H1 (cell line): Measurements from ENCODE around the gene MBNL2. TPM values are rescaled to one million over a fixed set of nuclear protein-coding genes. Genes with fewer than 3 reads are reported as not detected.

ENCODE experiments used
- CTCF ChIA-PET: fragments of 300-600 bp; sonication (Branson Sonifier 250); formaldehyde crosslinking; loops from one replicate; lab custom pipeline; 2021; ENCODE audit not compliant: partially characterized antibody; lab: Charles Lee
- POLR2A ChIA-PET: fragments of 300-600 bp; sonication (Branson Sonifier 250); formaldehyde crosslinking; loops from one replicate; lab custom pipeline; 2021; ENCODE audit warnings: inconsistent platforms; ENCODE audit not compliant: partially characterized antibody; lab: Charles Lee
- DNase-seq, 2 experiments: peaks; one replicate each; pipeline versions ENCODE4 v3.0.0 to v3.0.0-alpha.2; 2010 to 2022; ENCODE audit warnings: low spot score in 2 of 2, low read depth in 1 of 2, mixed read lengths in 1 of 2
- FAIRE-seq: peaks from 2 replicates; lab custom pipeline; 2011; peaks lifted over from hg19 to GRCh38; lab: Jason Lieb, UNC
- H2AFZ ChIP-seq: 2 replicates; pipeline ENCODE4 v1.8.1; 2012; ENCODE audit warnings: low read length, inconsistent platforms
- H2AK5ac ChIP-seq: 2 replicates; pipeline ENCODE4 v1.6.1; 2013; ENCODE audit warnings: low read depth, low read length
- H2BK120ac ChIP-seq: replicated peaks from 2 replicates; pipeline ENCODE3; 2013; ENCODE audit warnings: low read depth, low read length, inconsistent platforms
- H2BK12ac ChIP-seq: 2 replicates; pipeline ENCODE4 v1.6.1; 2013; ENCODE audit warnings: low read depth, low read length
- H2BK15ac ChIP-seq: 2 replicates; pipeline ENCODE4 v1.6.1; 2013; ENCODE audit warnings: low read length
- H2BK20ac ChIP-seq: 2 replicates; pipeline ENCODE4 v1.6.1; 2013; ENCODE audit warnings: low read length
- H2BK5ac ChIP-seq: 2 replicates; pipeline ENCODE4 v1.6.1; 2013; ENCODE audit warnings: low read depth, low read length
- H3K14ac ChIP-seq: 2 replicates; pipeline ENCODE4 v1.6.1; 2013; ENCODE audit warnings: inconsistent platforms; ENCODE audit not compliant: insufficient read length
- H3K18ac ChIP-seq: 2 replicates; pipeline ENCODE4 v1.6.1; 2013; ENCODE audit warnings: low read length; ENCODE audit errors: extremely low read depth
- H3K23ac ChIP-seq: 2 replicates; pipeline ENCODE4 v1.6.1; 2013; ENCODE audit warnings: inconsistent platforms; ENCODE audit not compliant: insufficient read length
- H3K23me2 ChIP-seq: 2 replicates; pipeline ENCODE4 v1.6.1; 2013; ENCODE audit warnings: low read depth, low read length
- H3K27ac ChIP-seq: 2 replicates; pipeline ENCODE4 v1.6.1; 2011; ENCODE audit warnings: low read depth, low read length, inconsistent platforms
- H3K27me3 ChIP-seq, 4 experiments: replicated peaks in 1 of 4; 1 replicate in 1 of 4; 2 replicates in 3 of 4; pipeline versions ENCODE4 v1.6.1 to v1.8.1; 2011 to 2013; ENCODE audit warnings: low read length in 3 of 4, mild to moderate bottlenecking in 3 of 4, inconsistent platforms in 2 of 4, mixed read lengths in 2 of 4, moderate library complexity in 1 of 4; ENCODE audit not compliant: control insufficient read depth in 3 of 4, insufficient read depth in 3 of 4; ENCODE audit errors: extremely low read depth in 1 of 4
- H3K36me3 ChIP-seq, 4 experiments: 2 replicates each; pipeline versions ENCODE4 v1.6.1 to v1.8.1; 2011 to 2013; ENCODE audit warnings: mild to moderate bottlenecking in 4 of 4, low read length in 3 of 4, moderate library complexity in 2 of 4, control low read depth in 1 of 4, inconsistent platforms in 1 of 4; ENCODE audit not compliant: insufficient read depth in 4 of 4, control insufficient read depth in 2 of 4
- H3K4ac ChIP-seq: replicated peaks from 2 replicates; pipeline ENCODE3; 2013; ENCODE audit warnings: low read length, low read depth, mixed read lengths, inconsistent platforms; ENCODE audit not compliant: insufficient read length
- H3K4me1 ChIP-seq, 4 experiments: replicated peaks in 1 of 4; 1 replicate in 1 of 4; 2 replicates in 3 of 4; pipeline versions ENCODE4 v1.6.1 to v1.8.1; 2011 to 2013; ENCODE audit warnings: low read length in 3 of 4, inconsistent platforms in 2 of 4, mixed read lengths in 1 of 4; ENCODE audit not compliant: insufficient read depth in 4 of 4, control insufficient read depth in 3 of 4
- H3K4me2 ChIP-seq, 2 experiments: 2 replicates each; pipeline versions ENCODE4 v1.6.1 to v1.8.1; 2011 to 2013; ENCODE audit warnings: low read depth in 2 of 2, low read length in 2 of 2, control low read depth in 1 of 2, inconsistent platforms in 1 of 2, mild to moderate bottlenecking in 1 of 2; ENCODE audit not compliant: insufficient read depth in 1 of 2
- H3K4me3 ChIP-seq, 4 experiments: fragments of 200-600, 300-600 bp in 1 of 4; sonication (generic), shearing (Covaris generic), sonication (Bioruptor Twin) in 1 of 4; 2 replicates each; pipeline versions ENCODE4 v1.5.1 to v1.8.1; 2011 to 2016; ENCODE audit warnings: low read length in 4 of 4, low read depth in 3 of 4, control low read depth in 2 of 4, inconsistent platforms in 2 of 4, mild to moderate bottlenecking in 2 of 4, mixed read lengths in 1 of 4, moderate library complexity in 1 of 4; ENCODE audit not compliant: insufficient read depth in 2 of 4; ENCODE audit errors: extremely low read depth in 1 of 4
- H3K56ac ChIP-seq: replicated peaks from 2 replicates; pipeline ENCODE3; 2013; ENCODE audit warnings: low read depth, mild to moderate bottlenecking, mixed read lengths, low read length, inconsistent platforms; ENCODE audit not compliant: insufficient read length
- H3K79me1 ChIP-seq: 2 replicates; pipeline ENCODE4 v1.6.1; 2013; ENCODE audit warnings: low read depth, low read length, control low read depth
- H3K79me2 ChIP-seq, 2 experiments: 2 replicates each; pipeline versions ENCODE4 v1.6.1 to v1.8.1; 2012 to 2013; ENCODE audit warnings: low read length in 2 of 2, mild to moderate bottlenecking in 2 of 2, inconsistent platforms in 1 of 2; ENCODE audit not compliant: insufficient read depth in 2 of 2, control insufficient read depth in 1 of 2
- H3K9ac ChIP-seq, 4 experiments: replicated peaks in 1 of 4; 1 replicate in 1 of 4; 2 replicates in 3 of 4; pipeline versions ENCODE4 v1.6.1 to v1.8.1; 2011 to 2013; ENCODE audit warnings: low read depth in 3 of 4, low read length in 3 of 4, control low read depth in 2 of 4, mild to moderate bottlenecking in 2 of 4, moderate library complexity in 2 of 4, inconsistent platforms in 1 of 4; ENCODE audit errors: extremely low read depth in 1 of 4
- H3K9me3 ChIP-seq, 2 experiments: 2 replicates each; pipeline versions ENCODE4 v1.6.1 to v1.8.1; 2012 to 2013; ENCODE audit warnings: mild to moderate bottlenecking in 2 of 2, moderate library complexity in 2 of 2, control low read depth in 1 of 2, inconsistent platforms in 1 of 2, low read depth in 1 of 2, low read length in 1 of 2, mixed read lengths in 1 of 2; ENCODE audit not compliant: insufficient read depth in 2 of 2
- H4K20me1 ChIP-seq, 2 experiments: replicated peaks in 1 of 2; 2 replicates each; pipeline versions ENCODE3 to v1.8.1; 2011 to 2013; ENCODE audit warnings: inconsistent platforms in 2 of 2, low read length in 2 of 2, mild to moderate bottlenecking in 1 of 2; ENCODE audit not compliant: insufficient read depth in 2 of 2, control insufficient read depth in 1 of 2
- H4K5ac ChIP-seq: 2 replicates; pipeline ENCODE4 v1.6.1; 2013; ENCODE audit warnings: low read length, low read depth, mixed read lengths, inconsistent platforms; ENCODE audit not compliant: insufficient read length
- H4K8ac ChIP-seq: 2 replicates; pipeline ENCODE4 v1.8.0; 2013; ENCODE audit warnings: mild to moderate bottlenecking, moderate library complexity, low read length, inconsistent platforms; ENCODE audit not compliant: insufficient read depth; ENCODE audit errors: extremely low read depth
- H4K91ac ChIP-seq: replicated peaks from 2 replicates; pipeline ENCODE3; 2013; ENCODE audit warnings: low read length, mixed read lengths, inconsistent platforms; ENCODE audit not compliant: insufficient read length
- BACH1 ChIP-seq: IDR thresholded peaks from 2 replicates; pipeline ENCODE4 v1.6.1; 2012; ENCODE audit warnings: low read length, improper control_type of control experiment
- BCL11A ChIP-seq, 2 experiments: IDR thresholded peaks; one replicate each; pipeline ENCODE4 v1.6.1; 2011; ENCODE audit warnings: low read depth in 2 of 2, low read length in 2 of 2, mild to moderate bottlenecking in 2 of 2
- HDAC6 ChIP-seq: IDR thresholded peaks from one replicate; pipeline ENCODE4 v1.7.1; 2012; ENCODE audit warnings: low read depth, mild to moderate bottlenecking, inconsistent platforms, low read length, moderate library complexity
- POLR2A ChIP-seq, 2 experiments: IDR thresholded peaks; 1 replicate in 1 of 2; 2 replicates in 1 of 2; pipeline ENCODE4 v1.6.1; 2011; ENCODE audit warnings: low read depth in 2 of 2, low read length in 2 of 2, mild to moderate bottlenecking in 2 of 2; ENCODE audit errors: control extremely low read depth in 1 of 2
- POLR2AphosphoS5 ChIP-seq: IDR thresholded peaks from 2 replicates; pipeline ENCODE4 v1.6.1; 2011; ENCODE audit warnings: low read depth, low read length
- RBBP5 ChIP-seq: IDR thresholded peaks from 2 replicates; pipeline ENCODE4 v1.7.1; 2012; ENCODE audit warnings: low read depth, mild to moderate bottlenecking, inconsistent platforms, low read length, moderate library complexity, borderline replicate concordance
- SP4 ChIP-seq: IDR thresholded peaks from 2 replicates; pipeline ENCODE4 v1.6.1; 2012; ENCODE audit warnings: low read length, inconsistent platforms
- TAF7 ChIP-seq: optimal IDR thresholded peaks from 2 replicates; pipeline ENCODE3; 2011; ENCODE audit warnings: low read depth, mild to moderate bottlenecking, inconsistent platforms, low read length, moderate library complexity, borderline replicate concordance
- TCF12 ChIP-seq: IDR thresholded peaks from 2 replicates; pipeline ENCODE4 v1.6.1; 2011; ENCODE audit warnings: low read depth, mild to moderate bottlenecking, low read length
- WGBS, 2 experiments: shearing (Covaris generic) in 1 of 2; methylation state at CpG; one replicate each; pipeline versions ENCODE4 v1.1.6 to v1.1.7; 2013 to 2015; ENCODE audit warnings: low lambda C conversion rate in 2 of 2, mixed read lengths in 2 of 2, inconsistent platforms in 1 of 2, low coverage in 1 of 2, missing lambda C conversion rate in 1 of 2; ENCODE audit not compliant: insufficient replicate concordance in 2 of 2, insufficient coverage in 1 of 2, insufficient read length in 1 of 2; ENCODE audit errors: extremely low coverage in 1 of 2, missing lambda C conversion rate in 1 of 2; 5-methylcytosine and 5-hydroxymethylcytosine counted together
- polyA plus RNA-seq, 7 experiments: library from polyadenylated mRNA; depleted of rRNA in 3 of 7; stranded (reverse) in 5 of 7; unstranded in 2 of 7; fragments of >200 nt in 5 of 7; fragments of 200-250 nt in 2 of 7; gene quantifications; 1 replicate in 5 of 7; 2 replicates in 1 of 7; 4 replicates in 1 of 7; pipeline versions ENCODE4 v1.2.1 to v1.2.3, GENCODE V29; 2011 to 2013; ENCODE audit warnings: missing spikeins in 2 of 7, mixed read lengths in 2 of 7
- total RNA-seq: library from RNA; stranded (reverse); fragmentation: NEBNext Ultra II Directional; extraction: Animal tissue kit (Norgen Biotek cat#: 25700); gene quantifications from 2 replicates; pipeline ENCODE4 v1.2.1, GENCODE V29; 2021

The MBNL2 gene
- total and polyA plus RNA-seq, 2 of the 8 experiments (the other 6 are each of a cell fraction or from before 2014, with no cell fraction given): 1.0 to 2.6 TPM

DNA sequence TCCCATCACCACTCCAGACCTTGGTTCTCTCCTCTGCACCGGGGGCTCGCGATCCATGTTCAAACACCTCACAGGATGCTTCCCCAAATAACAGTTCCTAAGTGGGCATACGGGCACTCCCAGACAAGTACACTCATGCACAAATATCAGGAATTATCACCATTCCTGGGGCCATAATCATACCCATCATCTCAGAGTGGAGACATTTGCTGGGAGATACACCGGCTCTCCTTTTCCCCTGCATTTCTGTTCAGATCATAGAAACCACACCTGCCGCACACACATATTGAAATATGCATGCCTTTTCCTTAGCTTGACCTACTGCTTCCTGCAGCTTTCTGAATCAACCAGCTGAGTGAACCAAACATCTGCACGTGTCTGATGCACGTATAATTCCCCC is 33.9 kb upstream of the MBNL2 start:
- 94% methylated on average over 8 of the region's 8 CpGs; no CpG with 5 or more reads in 1 of the 2 experiments for WGBS, 2 experiments
- Histone ChIP-seq H3K4me3 (no peak overlapping the region), H2AK5ac (no peak overlapping the region), H4K91ac (no peak overlapping the region), H3K23ac (no peak overlapping the region), H3K9ac (no peak overlapping the region), H3K23me2 (no peaks in the 10 kb centered on the region), H3K79me2 (no peaks in the 10 kb centered on the region), H3K4ac (no peak overlapping the region), H3K36me3 (no peaks in the 10 kb centered on the region), H3K27ac (no peak overlapping the region), H3K9me3 (no peaks in the 10 kb centered on the region), H3K18ac (no peak overlapping the region), H3K4me2 (no peak overlapping the region), H3K56ac (no peak overlapping the region), H2BK120ac (no peak overlapping the region), H2BK5ac (no peak overlapping the region), H4K5ac (no peak overlapping the region), H3K4me1 (no peaks in the 10 kb centered on the region; a peak in 1 of 7 replicates), H3K14ac (no peak overlapping the region), H2BK20ac (no peak overlapping the region), H4K8ac (no peak overlapping the region), H4K20me1 (no peaks in the 10 kb centered on the region), H3K27me3 (no peaks in the 10 kb centered on the region; a peak in 1 of 7 replicates), H2AFZ (no peak overlapping the region), H2BK12ac (no peak overlapping the region), H3K79me1 (no peaks in the 10 kb centered on the region), H2BK15ac (no peak overlapping the region)
- DNase-seq (no peak), FAIRE-seq (no peak)
- TF ChIP-seq BCL11A (IDR thresholded peaks at IDR 0.05; ENCODE audit: low read depth in 2 of 2, low read length in 2 of 2) (no peak), POLR2A (IDR thresholded peaks at IDR 0.05; ENCODE audit: control extremely low read depth in 1 of 2, low read depth in 2 of 2, low read length in 2 of 2) (no peak), RBBP5 (no peak), HDAC6 (no peak), BACH1 (no peak), TCF12 (no peak), POLR2AphosphoS5 (no peak), SP4 (no peak), TAF7 (no peak)
- CTCF ChIA-PET: interaction anchor here (1.1 kb wide), 1 partner anchor 14 kb away, joined by 3 read pairs; no protein-coding TSS in a partner anchor
- POLR2A ChIA-PET: no interaction called here
